HG03045 (cell line): ENCODE results near the gene GBA2.

ENCODE experiments used
- ATAC-seq: cut with Tn5 transposase; IDR thresholded peaks from one replicate; pipeline ENCODE4 v1.9.1; 2021; ENCODE audit warnings: mild to moderate bottlenecking, moderate library complexity; ENCODE audit not compliant: unreplicated experiment

GBA2 gene

DNA sequence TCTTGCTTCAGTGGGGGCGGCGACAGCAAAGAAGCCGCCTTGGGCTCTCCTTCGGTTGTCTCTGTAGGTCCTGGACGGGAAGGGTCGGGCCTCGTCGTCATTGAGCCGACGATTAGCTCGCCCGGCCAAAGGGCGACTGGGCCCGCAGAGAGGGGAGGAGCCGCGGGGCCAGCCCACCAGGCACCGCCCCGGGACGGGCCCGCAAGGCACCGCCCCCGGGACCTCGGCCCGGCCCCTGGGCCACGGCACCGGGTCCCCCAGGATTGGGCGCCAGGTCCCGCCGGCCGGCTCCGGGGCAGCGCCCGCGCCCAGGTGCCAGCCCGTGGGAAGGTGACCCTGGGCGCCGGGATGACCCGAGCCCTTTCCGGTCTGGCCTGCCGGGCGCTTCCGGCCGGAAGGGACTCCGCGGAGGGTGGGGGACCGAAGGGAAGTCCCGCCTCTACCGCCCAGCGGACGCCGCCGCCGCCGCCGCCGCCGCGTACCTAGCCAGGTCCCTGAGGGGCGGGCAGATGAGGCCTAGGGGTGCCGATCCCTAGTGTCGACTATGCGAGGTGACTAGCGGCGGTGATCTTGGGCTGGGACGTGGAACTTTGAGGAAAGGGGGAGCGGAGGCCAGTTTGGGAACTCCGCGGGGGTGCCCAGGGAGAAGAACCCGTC, at the start of gene GBA2, which contains the start of gene RGP1:
Gene GBA2 (minus strand): TSS at position 371 of the 657 bp plus-strand sequence. CDS start 524 bp downstream, outside the sequence.
Gene RGP1 (plus strand): TSS at position 430 of the 657 bp plus-strand sequence. CDS start 469 bp downstream, outside the sequence.
- ATAC-seq = peak; percentile 81

DNA sequence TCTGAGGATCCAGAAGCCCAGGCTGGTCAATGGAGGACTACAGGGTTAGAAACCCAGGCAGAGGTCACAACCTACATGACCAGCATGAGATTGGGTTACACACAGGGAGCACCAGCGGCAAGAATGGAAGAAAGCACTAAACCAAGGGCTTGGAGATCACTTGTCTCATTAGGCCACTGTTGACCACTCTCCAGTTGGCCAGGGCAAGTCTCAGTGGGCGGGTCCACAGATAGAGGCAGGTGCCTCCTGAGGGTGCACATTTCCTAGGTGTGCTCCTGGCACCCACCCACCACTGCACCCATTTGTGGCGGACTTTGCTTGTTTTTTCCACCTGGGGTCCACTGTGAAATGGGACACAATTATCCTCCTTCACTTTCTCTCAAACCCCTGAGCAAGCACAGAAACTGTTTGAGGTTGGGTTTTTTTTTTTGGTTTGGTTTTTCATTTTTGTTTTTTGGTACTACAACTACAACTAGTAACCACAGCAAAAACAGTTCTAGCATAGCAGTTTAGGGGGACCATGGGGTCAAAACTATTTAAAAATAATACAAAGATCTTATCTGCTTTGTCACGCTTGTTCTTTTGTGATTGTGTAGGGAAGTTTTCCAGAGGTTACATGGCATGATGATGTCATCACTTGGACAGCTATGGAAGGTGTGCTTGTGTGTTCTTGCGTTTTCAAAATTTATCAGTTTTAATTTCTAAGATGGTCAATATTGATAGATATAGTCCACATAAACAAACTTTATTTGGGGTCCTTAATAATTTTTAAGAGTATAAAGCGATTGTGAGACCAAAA, 48.5 kb upstream of the GBA2 start:
- ATAC-seq = no peak

DNA sequence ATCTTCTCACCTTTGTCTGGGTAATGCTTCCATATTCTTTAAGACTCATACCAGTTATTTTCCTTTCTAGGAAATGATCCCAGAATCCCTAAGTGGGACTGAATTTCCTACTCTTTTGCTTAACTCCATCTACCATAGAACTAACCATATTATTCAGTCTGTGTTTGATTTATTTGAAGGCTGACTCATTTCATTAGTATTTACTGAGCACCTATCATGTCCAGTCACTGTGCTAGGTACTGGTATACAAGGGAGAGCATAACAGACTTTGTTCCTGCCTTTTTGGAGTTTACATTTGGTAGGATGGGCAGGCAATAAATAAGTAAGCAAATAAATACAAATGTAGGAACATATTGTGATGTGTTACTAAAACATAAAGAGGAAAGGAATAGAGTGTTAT, 46.7 kb upstream of the GBA2 start:
- no peak for ATAC-seq

DNA sequence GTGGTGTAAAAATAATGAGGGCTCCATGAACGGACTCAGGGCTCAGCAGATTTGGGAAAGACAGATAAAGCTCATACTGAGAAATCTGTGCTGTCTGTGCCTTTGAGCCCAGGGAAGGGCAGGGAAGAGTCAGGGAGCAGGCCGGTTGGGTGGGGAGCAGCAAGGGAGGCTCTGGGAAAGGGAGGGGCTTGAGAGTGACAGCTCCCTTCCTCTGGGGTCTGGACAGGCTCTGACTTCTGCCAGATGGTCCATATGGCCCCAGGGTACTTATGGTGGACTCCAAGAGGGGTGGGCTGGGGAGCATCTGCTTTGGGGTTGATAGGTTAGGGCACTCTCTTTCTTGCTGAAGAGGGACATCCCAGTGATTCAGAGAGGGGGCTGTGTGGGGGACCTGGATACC, 44.4 kb upstream of the GBA2 start:
- no peak for ATAC-seq

DNA sequence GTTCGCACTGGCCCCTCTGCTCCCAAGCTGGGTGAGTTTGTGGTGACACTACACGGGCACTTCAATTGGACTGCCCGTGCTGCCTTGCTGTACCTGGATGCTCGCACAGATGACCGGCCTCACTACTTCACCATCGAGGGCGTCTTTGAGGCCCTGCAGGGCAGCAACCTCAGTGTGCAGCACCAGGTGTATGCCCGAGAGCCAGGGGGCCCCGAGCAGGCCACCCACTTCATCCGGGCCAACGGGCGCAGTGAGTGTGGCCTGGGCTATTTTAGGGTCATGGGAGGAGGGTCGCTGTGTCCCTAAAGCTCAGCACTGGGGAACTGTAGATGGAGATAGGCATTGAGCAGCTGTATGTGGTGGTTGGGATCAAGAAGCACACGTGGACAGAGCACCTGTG, 43.8 kb upstream of the GBA2 start:
- no peak for ATAC-seq

DNA sequence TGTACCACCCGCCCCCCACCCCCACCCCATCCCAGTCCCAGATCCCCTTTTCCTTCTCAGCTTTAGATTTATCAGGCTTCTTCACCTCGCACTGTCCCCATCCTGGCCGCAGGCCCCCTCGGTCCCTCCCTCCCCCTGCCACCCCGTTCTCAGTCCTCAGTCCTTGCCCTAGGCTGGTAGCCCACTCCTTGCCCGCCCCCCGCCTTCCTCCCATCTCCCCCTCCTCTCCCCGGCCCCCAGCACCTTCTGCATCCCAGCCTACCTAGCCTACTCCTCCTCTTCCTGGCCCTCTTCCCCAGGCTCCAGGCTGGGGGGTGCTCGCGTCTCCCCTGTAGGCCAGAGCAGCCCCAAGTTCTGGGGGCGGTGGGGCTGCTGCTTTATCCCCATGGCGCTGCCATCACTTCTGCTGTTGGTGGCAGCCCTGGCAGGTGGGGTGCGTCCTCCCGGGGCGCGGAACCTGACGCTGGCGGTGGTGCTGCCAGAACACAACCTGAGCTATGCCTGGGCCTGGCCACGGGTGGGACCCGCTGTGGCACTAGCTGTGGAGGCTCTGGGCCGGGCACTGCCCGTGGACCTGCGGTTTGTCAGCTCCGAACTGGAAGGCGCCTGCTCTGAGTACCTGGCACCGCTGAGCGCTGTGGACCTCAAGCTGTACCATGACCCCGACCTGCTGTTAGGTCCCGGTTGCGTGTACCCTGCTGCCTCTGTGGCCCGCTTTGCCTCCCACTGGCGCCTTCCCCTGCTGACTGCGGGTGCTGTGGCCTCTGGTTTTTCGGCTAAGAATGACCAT, 43.2 kb upstream of the GBA2 start:
- ATAC-seq = no peak

DNA sequence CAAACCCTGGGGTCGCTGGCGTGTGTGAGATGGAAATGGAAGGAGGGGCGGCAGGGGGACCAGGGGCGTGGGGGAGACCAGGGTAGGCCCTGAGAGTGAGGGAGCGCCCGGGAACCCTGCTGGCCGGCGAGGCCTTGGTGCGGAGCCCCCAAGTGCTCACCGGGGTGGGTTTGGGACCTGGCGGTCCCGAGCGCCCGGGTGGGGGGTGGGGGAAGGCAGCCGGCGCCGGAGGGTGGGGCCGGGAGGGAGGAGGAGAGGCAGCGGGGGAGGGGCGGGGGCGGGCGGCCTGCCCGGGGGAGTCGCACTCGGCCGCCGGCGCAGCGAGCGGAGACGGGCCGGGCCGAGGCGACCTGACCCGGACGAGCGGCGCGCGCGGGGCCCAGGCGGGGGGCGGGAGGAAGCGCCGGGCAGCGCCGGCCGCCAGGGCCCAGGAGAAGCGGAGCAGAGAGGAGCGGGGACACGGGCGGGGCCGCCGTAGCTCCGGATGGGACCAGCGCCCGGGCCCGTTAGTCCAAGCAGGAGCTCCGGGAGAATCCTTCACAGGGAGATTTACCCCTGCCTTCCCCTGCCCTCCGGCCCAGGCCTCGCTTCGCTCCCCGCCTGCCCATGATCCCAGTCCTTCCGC, 42.4 kb upstream of the GBA2 start, which contains the start of gene NPR2:
Gene NPR2 (plus strand): TSS at position 295 of the 625 bp plus-strand sequence. CDS start 818 bp downstream, outside the sequence.
- ATAC-seq = no peak

DNA sequence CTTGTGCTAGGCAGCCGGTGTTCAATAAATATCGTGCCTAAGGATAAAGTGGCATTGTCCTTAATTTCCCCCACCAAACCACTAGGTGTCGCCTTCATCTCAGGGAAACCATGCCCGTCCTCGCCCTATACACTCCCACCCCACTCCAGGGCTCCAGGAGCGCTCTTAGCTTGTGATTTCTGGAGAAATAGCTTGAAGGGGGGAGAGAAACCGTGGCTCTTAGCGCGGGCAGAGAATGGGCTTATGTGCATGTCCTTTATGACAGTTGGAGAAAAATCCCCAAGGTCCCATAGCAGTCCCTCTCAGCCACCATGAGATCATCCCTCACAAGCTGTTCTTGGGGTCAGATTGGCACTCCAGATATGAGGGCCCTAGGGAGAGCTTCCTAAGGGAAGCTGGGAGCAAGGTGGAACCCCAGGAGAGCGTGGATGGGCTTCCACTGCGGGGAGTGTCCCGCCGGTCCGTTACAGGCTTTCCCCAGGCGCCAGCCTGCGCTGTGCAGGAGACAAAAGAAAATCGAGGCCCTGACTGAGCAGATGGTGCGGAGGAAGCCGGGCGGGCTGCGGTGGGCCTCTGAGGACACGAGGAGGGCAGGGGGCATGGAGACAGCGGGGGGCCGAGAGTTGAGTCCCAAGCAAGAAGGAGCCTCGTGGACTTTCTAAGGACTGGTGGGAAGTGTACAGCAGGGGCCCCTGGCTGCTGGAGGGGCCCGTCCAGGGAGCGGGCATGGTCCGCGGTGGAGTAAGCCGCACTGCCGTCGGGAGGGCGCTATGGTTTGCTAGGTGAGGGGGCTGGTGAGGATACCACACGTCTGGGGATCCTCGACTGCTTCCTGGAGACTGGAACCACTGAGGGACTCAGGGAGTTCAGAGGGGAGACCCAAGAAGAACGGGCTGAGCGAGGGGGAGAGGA, 41.6 kb upstream of the GBA2 start:
- no peak for ATAC-seq

DNA sequence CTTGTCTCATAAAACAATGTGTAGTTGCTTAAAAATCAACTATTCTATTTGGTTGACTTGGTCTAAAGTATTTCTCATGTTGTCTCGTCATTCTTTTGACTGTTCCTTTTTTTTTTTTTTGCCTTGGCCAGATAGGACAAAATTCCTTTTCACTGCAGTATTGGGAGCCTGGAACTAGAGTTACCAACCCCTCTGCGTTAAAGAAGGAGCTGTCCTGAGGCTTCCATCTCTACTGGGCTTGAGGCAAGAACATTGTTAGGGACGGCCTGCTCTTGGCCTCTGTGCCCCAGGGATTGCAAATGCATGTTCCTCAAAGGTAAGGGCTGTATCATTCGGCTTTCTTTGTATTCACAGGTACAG, 41.0 kb upstream of the GBA2 start:
- no peak for ATAC-seq

DNA sequence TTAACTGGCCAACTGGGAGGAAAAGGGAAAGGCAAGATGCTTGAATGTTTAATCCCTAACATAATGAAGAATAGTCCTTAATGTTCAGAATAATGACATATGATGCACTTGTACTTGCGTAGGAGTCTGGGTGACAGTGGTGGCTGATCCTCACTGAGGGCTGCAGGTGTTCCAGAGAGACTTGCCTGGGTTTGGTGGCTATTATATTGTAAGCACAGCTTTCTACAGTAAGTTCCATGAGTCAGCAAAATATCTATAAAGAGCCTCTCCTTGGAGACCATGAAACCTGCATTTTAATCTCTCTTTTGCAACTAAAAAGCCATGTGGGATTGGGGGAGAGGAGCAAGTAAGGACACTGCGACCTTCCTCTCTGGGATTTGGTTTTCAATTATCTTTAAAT, 40.5 kb upstream of the GBA2 start:
- ATAC-seq = no peak

DNA sequence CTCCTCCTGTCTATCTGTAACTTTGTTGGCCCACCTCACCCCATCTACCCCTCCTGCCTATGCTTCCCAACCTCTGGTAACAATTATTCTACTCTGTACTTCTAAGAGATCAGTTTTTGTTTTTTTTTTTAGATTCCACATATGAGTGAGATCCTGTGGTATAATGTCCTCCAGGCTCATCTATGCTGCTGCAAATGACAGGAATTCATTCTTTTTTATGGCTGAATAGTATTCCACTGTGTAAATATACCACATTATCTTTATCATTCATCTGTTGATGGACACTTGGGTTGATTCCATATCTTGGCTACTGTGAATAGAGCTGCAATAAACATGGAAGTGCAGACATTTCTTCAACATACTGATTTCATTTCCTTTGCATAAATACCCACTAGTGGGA, 34.4 kb upstream of the GBA2 start:
- ATAC-seq = no peak

DNA sequence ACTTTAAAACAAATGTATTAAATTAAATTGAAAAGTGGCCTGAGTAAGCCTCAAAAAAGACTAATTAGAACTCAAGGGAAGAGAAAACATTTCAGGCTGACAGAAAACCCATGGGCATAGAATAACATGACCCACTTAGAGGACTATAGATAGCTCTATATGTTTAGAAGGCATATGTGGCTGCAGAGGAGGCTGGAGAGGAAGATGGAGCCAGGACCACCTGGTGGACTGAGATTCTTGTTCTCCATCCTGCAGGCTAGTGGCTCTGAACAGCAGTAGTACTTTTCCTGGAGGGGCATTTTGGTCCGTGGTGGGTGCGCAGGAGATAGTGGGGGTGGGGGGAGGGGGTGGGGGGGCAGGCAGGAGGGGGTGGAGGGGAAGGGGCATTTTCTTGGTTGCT, 32.0 kb upstream of the GBA2 start:
- no peak for ATAC-seq

DNA sequence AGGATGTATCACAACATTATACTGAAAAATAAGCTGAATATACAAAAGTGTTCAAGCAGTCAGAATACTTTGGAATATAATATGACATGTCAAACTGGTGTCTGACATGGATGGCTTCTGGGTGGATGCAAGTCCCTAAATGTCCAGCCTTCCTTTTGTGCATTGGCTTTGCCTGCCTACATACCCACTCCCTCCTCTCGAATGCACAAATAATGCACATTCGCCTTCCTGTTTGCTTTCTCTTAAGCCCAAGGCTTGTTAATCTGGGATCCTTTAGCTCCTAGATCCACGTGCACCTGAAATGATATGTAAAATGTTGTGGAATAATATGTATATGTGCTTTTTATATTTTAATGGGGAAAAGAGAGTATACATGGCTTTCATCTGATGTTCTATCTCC, 29.5 kb upstream of the GBA2 start:
- ATAC-seq = no peak

DNA sequence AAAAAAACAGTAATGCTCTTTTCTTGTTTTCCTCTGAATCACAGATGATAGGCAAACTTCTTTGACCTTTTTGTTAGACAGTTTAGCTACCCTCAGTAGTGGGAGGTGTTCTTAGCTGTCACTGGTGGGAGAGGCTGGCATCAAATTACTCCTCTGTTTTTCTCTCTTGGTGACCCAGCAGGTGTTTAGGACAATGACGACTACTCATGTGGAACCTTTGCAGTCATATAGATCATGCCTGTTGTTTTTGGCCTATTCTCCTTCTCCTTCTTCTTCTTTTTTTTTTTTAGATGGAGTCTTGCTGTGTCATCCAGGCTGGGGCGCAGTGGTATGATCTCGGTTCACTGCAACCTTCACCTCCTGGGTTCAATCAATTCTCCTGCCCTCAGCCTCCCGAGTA, 27.0 kb upstream of the GBA2 start:
- ATAC-seq = no peak

DNA sequence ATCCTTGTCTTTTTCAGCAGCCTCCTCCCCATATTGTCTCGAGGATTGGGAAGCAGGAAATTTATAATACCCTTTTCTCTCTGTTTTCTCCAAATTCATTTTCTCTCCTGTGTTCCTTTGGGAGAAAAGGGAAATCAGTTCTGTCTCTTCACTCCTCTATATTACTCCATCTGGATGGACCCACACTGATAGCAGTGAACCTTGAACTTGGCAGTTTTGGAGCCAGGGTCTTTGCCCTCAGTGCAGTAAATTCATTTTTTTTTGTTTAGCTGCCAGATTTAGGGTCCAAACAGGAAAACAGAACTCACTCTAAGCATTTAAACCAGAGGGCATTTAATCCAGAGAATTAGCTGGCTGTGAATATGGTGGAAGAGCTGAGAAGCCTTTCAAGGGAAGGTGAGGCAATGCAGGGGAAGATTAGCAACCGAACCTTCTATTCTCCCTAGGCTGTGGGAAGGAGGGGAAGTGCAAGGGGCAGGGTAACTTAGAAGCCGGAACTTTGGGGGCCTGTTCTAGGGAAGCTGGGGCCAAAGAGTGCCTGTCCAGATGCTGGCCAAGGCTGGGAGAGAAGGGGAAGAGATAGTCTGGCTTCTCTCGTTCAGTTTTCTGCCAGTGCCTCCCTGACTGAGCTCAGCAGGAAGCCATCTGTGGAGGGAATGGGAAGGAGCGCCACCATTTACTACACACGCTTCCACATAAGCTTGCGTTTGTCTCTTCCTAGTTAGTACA, 26.0 kb upstream of the GBA2 start:
- ATAC-seq = no peak

DNA sequence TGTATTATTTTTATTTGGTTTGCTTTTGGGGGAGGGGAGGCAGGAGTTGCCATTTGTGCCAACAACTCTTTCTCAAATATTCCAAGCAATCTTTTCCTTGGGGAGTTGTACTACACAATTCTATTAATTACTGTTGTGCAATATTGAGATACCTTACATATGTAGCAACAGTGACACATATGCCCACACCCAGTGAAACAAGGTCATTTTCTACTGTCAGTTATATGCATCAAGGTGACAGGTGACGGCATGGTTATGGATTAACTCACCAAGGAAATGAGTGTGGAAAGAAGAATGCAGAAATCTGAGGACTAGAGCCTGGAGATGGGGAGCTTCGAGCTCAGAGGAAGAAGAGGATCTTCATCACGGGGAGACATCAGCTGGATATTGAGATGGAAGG, 22.9 kb upstream of the GBA2 start:
- ATAC-seq = no peak

DNA sequence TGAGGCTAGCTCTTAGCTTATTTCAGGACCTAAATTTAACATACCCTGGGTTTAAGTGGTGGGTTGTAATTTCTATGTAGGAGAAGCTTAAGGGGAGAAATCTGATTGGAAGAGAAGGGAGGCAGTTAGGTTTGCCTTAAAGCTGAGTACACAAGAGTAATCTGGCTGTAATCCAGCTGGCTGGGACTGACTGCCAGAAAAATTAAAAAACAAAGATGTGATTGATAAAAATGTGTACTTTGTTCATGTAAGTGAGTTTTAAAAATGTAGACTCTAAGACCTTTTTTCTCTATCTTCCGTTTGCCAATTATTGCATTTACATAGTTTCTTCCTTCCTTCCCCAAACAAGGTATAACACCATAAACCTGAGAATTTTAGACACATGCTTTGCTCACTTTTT, 22.5 kb upstream of the GBA2 start:
- no peak for ATAC-seq

DNA sequence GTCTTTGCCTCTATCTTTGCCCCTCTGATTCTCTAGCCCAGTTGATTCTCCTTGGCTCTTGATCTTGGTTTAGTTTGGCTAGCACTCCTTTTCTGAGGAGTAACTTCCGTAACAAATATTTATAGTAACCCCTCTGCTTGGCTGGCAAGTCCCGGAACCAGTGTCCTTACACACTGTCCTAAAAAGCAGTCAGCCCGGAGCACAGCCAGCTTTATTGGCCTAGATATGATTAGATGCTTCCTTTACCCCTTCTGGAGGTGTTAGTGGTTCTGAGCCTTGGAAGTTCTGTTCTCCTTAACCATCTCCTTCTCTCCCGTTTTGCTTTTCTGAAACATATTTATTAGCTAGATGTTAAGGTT, 22.0 kb upstream of the GBA2 start:
- ATAC-seq = no peak

DNA sequence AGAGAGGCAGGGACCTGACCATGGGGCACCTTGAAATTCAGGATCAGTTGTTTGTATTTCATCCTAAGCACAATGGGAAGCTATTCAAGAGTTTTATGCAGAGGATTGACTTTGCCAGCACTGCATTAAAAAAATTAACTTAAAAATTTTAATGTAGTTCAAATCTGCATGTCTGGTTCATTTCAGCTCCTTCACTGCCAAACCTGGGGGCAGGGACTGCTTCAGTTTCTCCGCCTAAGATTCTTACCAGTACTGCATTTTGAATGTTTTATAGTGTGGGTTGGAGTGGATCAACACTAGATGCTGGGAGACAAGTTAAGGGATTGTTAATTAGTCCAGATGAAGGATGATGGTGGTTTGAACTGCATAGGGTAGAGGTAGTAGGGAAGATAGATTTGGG, 20.7 kb upstream of the GBA2 start:
- no peak for ATAC-seq

DNA sequence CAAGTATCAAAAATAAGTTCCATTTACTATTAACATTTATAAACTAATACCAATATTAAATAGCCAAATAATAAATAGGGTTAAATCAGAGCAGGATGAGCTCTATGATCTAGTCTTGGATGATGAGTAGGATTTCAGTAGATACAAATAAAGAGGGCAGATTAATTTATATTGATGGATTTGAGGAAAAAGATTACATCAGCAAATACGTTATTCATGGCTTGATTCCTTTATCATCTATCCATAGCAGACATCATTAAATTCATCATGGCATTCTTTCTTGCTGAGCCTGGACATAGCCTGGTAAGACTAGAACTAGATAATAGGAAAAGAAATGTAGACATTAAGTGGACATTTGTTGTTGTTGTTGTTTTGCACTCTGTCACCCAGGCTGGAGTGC, 18.4 kb upstream of the GBA2 start:
- ATAC-seq = no peak
